Thymus (tissue), 11 donors: Measurements from ENCODE around the gene SUSD6. TPM values are rescaled to one million over a fixed set of nuclear protein-coding genes. Genes with fewer than 3 reads are reported as not detected.
A peak's percentile ranks its signal among the peaks of the same experiment; 100 is the strongest.

ENCODE experiments used
- DNase-seq, 9 donors: peaks; one replicate each; pipeline ENCODE4 v3.0.0-alpha.2; 2013; ENCODE audit warnings: low spot score in 9 of 9, low read depth in 6 of 9, missing footprints in 1 of 9
- H3K27ac ChIP-seq, 2 donors: one replicate each; pipeline ENCODE4 v1.5.1; 2013; ENCODE audit warnings: control low read depth in 1 of 2, low read depth in 1 of 2, low read length in 1 of 2, mild to moderate bottlenecking in 1 of 2, moderate library complexity in 1 of 2
- H3K27me3 ChIP-seq, 2 donors: one replicate each; pipeline ENCODE4 v1.5.1; 2013; ENCODE audit warnings: low read length in 1 of 2; ENCODE audit not compliant: control insufficient read depth in 2 of 2, insufficient read depth in 1 of 2
- H3K36me3 ChIP-seq, 2 donors: one replicate each; pipeline ENCODE4 v1.5.1; 2013; ENCODE audit warnings: low read length in 1 of 2, mild to moderate bottlenecking in 1 of 2, moderate library complexity in 1 of 2; ENCODE audit not compliant: control insufficient read depth in 2 of 2, insufficient read depth in 2 of 2
- H3K4me1 ChIP-seq, 2 donors: one replicate each; pipeline ENCODE4 v1.5.1; 2013; ENCODE audit warnings: low read length in 2 of 2; ENCODE audit not compliant: control insufficient read depth in 2 of 2, insufficient read depth in 2 of 2
- H3K4me3 ChIP-seq, 2 donors: one replicate each; pipeline ENCODE4 v1.5.1; 2013; ENCODE audit warnings: low read length in 2 of 2, control low read depth in 1 of 2, mild to moderate bottlenecking in 1 of 2
- H3K9me3 ChIP-seq, 2 donors: one replicate each; pipeline ENCODE4 v1.5.1; 2013; ENCODE audit warnings: low read length in 1 of 2, mild to moderate bottlenecking in 1 of 2; ENCODE audit not compliant: control insufficient read depth in 2 of 2, insufficient read depth in 1 of 2
- WGBS: extraction: QIAGEN DNeasy Blood & Tissue Kit; methylation state at CpG from one replicate; pipeline ENCODE4 v1.1.7; 2013; 5-methylcytosine and 5-hydroxymethylcytosine counted together
- polyA plus RNA-seq: library from polyadenylated mRNA; stranded (reverse); fragments of 200-250 nt; gene quantifications from one replicate; pipeline ENCODE4 v1.2.3, GENCODE V29; 2013
- total RNA-seq: library from RNA; stranded (reverse); fragments of 120-200 nt; gene quantifications from one replicate; pipeline ENCODE4 v1.2.4, GENCODE V29; 2013
- donor health status: healthy.

SUSD6 gene
- total and polyA plus RNA-seq, 2 donors: 7.8 to 23.7 TPM

DNA sequence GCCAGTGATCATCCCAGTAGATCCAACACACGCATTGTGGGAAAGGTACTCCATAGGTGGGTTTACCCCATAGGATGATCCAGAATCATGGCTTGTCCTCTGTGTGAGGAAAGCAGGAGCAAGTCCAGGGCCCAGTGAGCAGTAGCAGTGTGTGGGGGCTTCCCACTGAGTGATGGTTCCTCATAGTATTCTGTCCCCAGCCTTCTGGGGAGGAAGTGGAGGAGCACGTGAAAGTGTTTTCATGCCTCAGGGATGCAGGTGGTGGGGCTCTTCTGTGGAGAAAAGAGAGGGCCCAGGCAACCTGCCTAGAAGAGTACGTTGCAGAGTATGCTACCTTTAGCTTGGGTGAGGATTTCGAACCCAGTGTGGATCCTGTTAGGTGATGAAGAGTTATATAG is 56.5 kb downstream of the SUSD6 start:
- Histone ChIP-seq H3K27me3 (no peaks in the 10 kb centered on the region), H3K4me1 (peaks cover 0 to 55% of the 10 kb centered on the region in 2 donors), H3K36me3 (peaks cover 0 to 6% of the 10 kb centered on the region in 2 donors), H3K4me3 (no peak overlapping the region), H3K9me3 (no peaks in the 10 kb centered on the region), H3K27ac (peak overlapping the region; percentile 48 to 68)
- DNase-seq: no peak
- WGBS: 54% methylated on average over 4 of the region's 4 CpGs

DNA sequence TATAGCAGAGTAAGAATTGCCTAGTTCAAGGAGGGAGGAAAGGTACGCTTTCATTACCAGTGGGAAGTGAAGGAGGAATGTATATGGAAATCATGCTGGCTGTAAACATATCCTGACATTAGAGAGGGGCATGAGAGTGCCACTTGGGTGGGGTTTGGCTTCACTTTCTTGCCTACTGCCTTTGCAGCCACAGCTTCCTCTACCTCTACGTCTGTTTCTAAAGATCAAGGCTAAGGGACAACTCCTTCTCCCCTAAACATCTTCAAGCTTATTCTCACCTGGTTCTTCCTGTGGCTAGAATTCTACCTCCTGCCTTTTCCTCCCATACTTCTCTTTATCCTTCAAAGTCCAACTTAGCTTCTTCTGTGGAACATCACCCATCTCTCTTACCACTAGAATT is 58.0 kb downstream of the SUSD6 start:
- Histone ChIP-seq H3K4me1 (peaks cover 12 to 69% of the 10 kb centered on the region in 2 donors), H3K27me3 (no peaks in the 10 kb centered on the region), H3K4me3 (no peak overlapping the region), H3K9me3 (no peaks in the 10 kb centered on the region), H3K27ac (no peak overlapping the region), H3K36me3 (peaks cover 0 to 4% of the 10 kb centered on the region in 2 donors)
- DNase-seq: peak in 1 of 9 donors; percentile 43
- 55% methylated on average over 2 of the region's 2 CpGs for WGBS

DNA sequence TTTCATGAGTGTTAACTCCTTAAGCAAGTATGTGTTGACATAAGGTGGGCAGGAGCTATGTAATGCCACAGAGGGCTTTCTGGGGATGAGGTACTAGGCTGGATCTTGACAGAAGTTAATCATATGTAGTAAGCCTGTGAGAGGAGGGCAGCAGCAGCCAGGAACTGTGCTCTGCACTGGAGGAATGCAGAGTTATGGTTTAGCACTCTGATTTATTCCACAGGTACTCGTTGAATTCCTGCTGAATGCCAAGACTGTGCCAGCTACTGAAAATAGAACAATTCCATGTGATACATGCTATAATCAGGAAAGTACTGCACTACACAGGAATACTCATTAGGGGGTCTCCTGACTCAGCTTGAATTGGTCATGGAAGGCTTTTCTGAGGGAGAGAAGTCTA is 58.7 kb downstream of the SUSD6 start:
- DNase-seq: no peak
- Histone ChIP-seq H3K4me3 (no peak overlapping the region), H3K27ac (no peak overlapping the region), H3K4me1 (peaks cover 18 to 75% of the 10 kb centered on the region in 2 donors), H3K36me3 (peaks cover 0 to under 1% of the 10 kb centered on the region in 2 donors), H3K27me3 (no peaks in the 10 kb centered on the region), H3K9me3 (no peaks in the 10 kb centered on the region)
- WGBS: 95% methylated on average over 1 of the region's 1 CpG

DNA sequence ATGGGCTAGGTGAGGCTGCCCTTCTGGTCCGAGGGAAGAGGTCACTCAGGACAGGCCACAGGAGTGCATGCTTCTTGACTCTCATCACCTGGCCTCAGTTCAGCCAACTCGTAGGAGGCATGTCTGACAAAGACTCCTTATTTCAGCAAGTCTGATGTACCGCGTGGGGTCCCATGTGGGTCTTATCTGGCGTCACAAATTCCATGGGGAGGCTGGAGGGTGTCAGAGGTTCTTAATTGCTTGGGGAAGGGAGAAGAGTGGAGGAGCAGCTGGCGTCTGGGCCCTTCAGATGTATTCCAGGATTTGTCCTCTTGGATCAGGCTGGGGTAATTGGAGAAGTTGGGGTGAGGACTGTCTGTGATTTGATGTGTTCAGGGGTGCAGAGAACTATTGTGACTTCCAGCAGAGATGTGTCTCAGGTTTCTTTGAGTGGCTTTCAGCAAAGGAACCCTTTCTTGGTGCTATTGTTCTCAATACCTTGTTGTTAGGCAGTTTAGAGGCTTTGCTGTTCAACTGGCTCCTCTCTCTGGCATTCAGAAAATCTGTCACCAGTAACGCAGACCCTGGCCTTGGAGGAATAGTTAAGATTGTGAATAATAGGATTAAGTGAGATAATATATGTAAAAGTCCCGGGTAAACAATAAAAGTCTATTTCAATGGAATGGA is 60.1 kb downstream of the SUSD6 start:
- H3K9me3 ChIP-seq: no peaks in the 10 kb centered on the region
- 94% methylated on average over 8 of the region's 8 CpGs for WGBS
- H3K4me1 ChIP-seq: peaks cover 19 to 86% of the 10 kb centered on the region in 2 donors
- no peaks in the 10 kb centered on the region for H3K27me3 ChIP-seq
- no peak for DNase-seq
- H3K27ac ChIP-seq: no peak overlapping the region
- no peak overlapping the region for H3K4me3 ChIP-seq
- peaks cover 0 to 2% of the 10 kb centered on the region in 2 donors for H3K36me3 ChIP-seq

DNA sequence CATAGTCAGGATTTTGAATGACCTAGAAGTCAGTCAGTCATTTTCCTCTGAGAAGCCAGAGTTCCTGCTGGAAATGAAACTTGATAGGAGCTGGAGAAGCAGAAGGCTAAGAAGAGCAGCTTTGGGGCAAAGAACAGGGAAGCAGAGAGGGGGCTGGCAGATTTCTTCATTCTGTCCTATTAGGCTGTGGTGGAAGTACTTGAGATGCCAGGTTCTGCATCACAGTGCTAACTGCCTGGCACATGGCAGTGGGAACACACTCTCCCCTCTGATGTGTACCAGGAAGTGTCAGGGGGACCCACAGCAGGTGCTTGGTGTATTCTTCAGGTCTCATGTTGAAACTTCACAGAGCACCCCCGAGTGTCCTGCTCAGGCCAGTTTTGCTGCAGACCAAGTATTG is 61.0 kb downstream of the SUSD6 start:
- peak overlapping the region in 1 of 2 donors; percentile 68 for H3K27ac ChIP-seq
- peak in 1 of 9 donors; percentile 55 for DNase-seq
- no peak overlapping the region for H3K4me3 ChIP-seq
- no peaks in the 10 kb centered on the region for H3K27me3 ChIP-seq
- WGBS: 45% methylated on average over 1 of the region's 1 CpG
- H3K4me1 ChIP-seq: peaks cover 19 to 83% of the 10 kb centered on the region in 2 donors
- H3K36me3 ChIP-seq: peaks cover 0 to 2% of the 10 kb centered on the region in 2 donors
- no peaks in the 10 kb centered on the region for H3K9me3 ChIP-seq

DNA sequence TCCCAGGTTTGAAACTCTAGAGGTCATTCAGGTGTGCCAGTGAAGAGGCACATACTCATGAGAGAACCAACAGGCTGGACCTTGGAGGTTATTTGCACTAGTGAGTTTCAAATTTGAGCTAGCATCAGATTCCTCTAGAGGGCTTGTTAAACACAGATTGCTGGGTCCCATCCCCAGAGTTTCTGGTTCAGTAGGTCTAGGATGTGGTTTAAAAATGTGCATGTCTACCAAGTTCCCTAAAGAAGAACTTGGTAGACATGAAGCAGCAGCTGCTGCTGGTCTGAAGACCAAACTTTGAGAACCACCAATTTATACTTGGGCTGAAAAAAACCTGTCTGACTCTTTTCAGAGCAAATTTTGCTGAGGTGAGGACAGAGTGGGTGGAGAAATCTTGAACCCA is 61.7 kb downstream of the SUSD6 start:
- Histone ChIP-seq H3K27me3 (no peaks in the 10 kb centered on the region), H3K9me3 (no peaks in the 10 kb centered on the region), H3K36me3 (peaks cover 0 to 2% of the 10 kb centered on the region in 2 donors), H3K27ac (peak overlapping the region in 1 of 2 donors; percentile 68), H3K4me1 (peaks cover 19 to 76% of the 10 kb centered on the region in 2 donors), H3K4me3 (no peak overlapping the region)
- peak in 1 of 9 donors; percentile 72 for DNase-seq

DNA sequence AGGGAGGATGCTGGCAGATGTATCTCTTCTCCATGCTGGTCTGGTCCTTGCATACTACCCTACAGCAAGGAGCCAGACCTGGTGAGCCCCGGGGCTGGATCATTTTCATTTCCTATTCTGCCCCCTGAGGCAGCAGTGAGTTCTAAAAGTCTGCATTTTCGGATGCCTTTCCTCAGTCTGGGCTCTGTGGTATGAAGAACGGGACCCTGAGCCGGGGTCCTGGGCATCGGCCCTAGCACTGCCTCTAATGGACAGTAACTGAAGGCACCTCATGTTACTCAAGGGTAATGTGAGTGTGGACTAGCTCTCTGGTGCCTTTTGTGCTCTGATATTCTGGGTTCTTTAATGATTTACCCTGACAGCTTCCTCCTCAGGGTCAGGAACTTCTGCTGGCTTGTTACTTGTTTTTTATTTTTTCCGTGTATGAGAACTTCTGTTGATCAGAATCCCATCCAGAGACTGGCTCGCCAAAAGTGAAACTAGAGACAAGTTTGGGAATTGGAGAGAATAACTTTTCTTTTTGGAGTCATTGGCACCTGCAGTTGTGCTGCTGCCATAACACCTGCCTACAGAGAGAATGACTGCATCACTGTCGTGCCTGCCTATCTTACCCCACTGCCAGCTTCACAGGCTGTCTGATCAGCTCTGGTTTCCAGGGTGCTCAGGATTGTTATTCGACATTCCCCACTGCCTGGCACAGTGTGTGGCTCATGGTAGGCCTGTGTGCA is 62.3 kb downstream of the SUSD6 start:
- H3K36me3 ChIP-seq: peaks cover 0 to 2% of the 10 kb centered on the region in 2 donors
- peaks cover 19 to 70% of the 10 kb centered on the region in 2 donors for H3K4me1 ChIP-seq
- H3K27ac ChIP-seq: peak overlapping the region; percentile 56 to 68
- H3K4me3 ChIP-seq: no peak overlapping the region
- H3K9me3 ChIP-seq: no peaks in the 10 kb centered on the region
- DNase-seq: peak in 1 of 9 donors; percentile 39
- 25% methylated on average over 9 of the region's 9 CpGs for WGBS
- H3K27me3 ChIP-seq: no peaks in the 10 kb centered on the region

DNA sequence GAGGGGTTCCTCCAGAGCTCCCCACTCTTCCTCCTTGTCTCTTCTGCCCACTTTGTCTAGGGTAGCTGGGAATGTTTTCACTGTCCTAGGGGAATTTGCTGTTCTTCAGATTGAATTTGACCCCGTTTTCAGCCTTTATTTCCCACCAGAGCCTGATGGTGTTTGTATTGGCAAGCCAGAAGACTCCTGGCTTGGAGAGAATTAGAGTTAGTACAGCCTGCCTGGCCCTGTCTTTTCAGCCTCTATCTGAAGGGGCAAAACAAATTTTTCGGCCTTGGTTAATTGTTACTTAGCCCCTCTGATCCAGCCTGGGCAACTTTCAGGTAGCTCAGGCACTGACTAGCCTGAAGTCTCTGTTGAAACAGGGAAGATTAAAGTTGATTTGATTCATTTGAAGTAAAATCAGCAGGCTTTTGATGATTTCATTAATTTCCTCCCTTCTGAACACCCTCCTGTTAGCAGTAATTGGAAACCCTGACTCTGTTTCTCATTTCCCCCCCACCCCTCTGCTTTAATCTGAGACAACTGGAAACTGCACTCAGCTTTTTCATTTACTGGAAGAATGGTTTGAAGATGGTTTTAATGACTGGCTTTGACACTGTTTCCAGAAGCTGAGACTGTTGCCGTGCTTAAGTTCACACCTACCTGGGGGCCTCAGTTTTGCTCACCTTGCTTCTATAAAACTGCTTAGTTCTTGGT is 63.3 kb downstream of the SUSD6 start:
- Histone ChIP-seq H3K27me3 (no peaks in the 10 kb centered on the region), H3K4me3 (no peak overlapping the region), H3K27ac (peak overlapping the region; percentile 64 to 68), H3K4me1 (peaks cover 19 to 62% of the 10 kb centered on the region in 2 donors), H3K9me3 (no peaks in the 10 kb centered on the region), H3K36me3 (peaks cover 0 to 2% of the 10 kb centered on the region in 2 donors)
- WGBS: 88% methylated on average over 3 of the region's 3 CpGs
- no peak for DNase-seq

DNA sequence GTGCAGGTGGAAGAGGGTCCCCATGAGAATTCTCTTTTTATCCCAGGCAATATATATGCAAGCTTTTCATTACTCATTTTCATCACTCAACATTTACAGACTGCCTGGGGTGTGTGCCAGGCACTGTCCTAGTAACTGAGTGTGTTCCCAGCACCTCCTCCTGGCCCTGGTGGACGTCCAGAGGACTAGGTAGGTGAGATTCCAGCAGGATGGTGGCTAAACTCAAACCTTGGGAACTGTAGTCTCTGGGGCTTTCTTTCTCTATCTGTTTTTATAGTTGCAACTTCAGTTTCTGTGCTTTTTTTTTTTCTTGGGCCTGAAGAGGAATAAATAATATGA is 63.8 kb downstream of the SUSD6 start:
- Histone ChIP-seq H3K27me3 (no peaks in the 10 kb centered on the region), H3K4me1 (peaks cover 19 to 60% of the 10 kb centered on the region in 2 donors), H3K27ac (peak overlapping the region; percentile 31 to 68), H3K4me3 (no peak overlapping the region), H3K36me3 (peaks cover 0 to 2% of the 10 kb centered on the region in 2 donors), H3K9me3 (no peaks in the 10 kb centered on the region)
- WGBS: 95% methylated on average over 1 of the region's 1 CpG
- DNase-seq: no peak
